GM20000 (cell line): ENCODE results near the gene FDX1.

Source experiments
- DNase-seq: peaks from one replicate; pipeline ENCODE4 v3.0.0; 2012; ENCODE audit warnings: low spot score
- CTCF ChIP-seq: IDR thresholded peaks from 2 replicates; pipeline ENCODE4 v1.5.1; 2012; ENCODE audit warnings: mild to moderate bottlenecking, control low read depth; ENCODE audit errors: extremely low read depth, missing control alignments

FDX1 gene

GRCh38 chr11:110446594-110446993 is 16.8 kb downstream of the FDX1 start:
- no peak for TF ChIP-seq CTCF
- DNase-seq: no peak

DNA sequence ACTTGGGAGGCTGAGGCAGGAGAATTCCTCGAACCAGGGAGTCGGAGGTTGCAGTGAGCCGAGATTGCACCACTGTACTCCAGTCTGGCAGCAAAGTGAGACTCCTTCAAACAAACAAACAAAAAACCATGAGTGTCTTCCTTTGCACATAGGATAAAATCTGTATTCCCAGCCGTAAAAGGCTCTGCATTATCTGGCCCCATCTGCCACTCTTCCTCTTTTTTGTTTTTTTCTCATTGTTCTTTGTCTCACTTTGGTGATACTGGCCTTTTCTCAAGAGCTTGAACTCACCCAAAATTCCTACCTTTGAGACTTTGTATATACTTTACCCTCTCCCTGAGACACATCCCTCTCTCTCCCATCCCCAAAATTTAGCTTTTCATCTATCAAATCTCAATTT is 17.6 kb downstream of the FDX1 start:
- no peak for DNase-seq
- TF ChIP-seq CTCF: no peak

DNA sequence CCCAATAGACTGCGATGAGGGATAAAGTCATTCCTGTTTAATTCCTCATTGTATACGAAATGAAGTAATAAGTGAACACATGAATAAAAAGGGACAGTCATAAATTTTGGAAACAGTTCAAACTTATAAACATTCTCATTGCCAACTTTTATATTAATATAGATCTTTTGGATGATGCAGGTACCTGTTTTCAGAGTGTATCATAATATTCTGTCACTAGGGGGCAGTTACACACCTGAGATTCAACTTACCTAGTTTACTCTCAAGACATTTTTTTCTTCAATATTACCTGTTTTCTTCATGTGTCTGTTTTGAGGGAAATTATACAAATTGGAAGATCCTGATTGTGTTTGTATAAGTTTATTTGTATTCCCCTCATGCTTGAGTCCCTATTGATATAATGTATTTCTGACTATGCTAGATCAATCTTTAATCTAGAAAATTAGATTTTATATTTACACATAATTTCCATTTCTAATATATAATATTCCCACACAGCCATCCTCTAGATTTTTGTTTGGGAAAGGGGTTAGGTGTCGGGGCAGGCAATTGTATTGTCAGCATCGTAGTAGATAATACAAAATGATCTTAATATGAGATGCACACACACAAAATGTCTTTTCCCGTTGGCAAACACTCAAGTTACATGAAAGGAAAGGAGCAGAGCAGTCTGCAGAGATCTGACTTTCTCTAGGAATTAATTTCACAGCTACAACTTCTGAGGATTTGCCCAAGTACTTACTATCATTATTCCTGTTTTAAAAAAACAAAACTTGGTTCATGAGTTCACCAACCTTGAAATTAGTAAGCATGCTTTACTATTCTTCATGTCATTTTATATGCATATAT is 18.4 kb downstream of the FDX1 start:
- TF ChIP-seq CTCF: peak; percentile 17
- DNase-seq: no peak

DNA sequence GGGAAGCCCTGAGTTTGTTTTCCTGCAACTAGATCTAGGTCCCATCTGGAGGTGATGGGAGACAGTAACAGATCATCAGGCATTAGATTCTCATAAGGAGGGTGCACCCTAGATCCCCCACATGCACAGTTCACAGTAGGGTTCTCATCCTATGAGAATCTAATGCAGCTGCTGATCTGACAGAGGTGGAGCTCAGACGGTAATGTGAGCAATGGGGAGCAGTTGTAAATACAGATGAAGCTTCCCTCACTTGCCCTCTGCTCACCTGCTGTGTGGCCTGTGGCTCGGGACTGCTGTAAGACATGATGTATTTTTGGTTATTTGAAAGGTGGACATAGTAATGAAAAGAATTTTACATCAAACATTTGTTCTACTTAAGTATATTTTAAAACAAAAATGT is 20.5 kb downstream of the FDX1 start:
- no peak for TF ChIP-seq CTCF
- DNase-seq: no peak

DNA sequence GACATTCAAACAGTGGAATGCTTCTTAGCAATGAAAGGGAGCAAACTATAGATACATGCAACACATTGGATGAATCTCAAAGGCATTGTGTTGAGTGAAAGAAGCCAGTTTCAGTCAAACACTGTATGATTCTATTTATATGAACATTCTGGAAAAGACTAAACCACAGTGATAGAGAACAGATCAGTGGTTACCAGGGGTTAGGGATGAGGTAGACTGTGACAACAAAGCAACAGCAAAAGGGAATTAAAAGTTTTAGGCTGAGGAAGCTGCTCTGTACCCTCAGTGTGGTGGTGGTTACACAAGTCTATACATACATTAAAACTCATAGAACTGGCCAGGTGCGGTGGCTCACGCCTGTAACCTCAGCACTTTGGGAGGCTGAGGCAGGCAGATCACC is 23.0 kb downstream of the FDX1 start:
- TF ChIP-seq CTCF: no peak
- DNase-seq: no peak

DNA sequence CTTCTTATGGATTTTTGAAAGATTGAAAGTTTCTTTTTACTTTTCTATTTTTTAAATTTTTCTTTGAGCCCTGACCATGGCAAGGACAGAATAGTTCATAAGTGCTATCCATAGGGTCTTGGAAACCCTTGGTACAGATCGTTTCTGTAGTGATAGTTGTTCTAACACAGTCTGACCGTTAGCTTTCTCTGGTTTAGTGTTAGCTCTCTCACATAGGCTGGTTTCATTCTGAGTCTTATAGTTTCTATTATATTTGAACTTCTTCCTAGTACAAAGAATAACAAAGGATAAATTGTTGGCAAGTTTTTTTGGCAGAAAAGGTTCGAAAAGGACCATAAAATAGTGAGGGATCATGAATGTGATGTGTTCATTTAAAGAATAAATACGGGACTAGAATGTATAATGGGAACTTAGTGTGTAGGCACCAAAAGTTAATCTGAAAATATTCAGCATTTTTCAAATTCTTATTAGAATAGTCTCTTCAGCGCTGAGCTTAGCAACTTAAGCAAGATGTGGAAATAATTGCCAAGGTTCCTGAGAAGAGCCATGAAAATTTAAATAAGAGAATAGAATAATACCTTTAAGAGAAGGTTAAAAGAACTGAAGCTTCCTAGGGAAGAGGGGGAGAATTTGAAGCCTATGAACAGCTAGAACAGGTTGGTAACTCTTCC is 24.1 kb downstream of the FDX1 start:
- DNase-seq: peak; percentile 41
- TF ChIP-seq CTCF: no peak

DNA sequence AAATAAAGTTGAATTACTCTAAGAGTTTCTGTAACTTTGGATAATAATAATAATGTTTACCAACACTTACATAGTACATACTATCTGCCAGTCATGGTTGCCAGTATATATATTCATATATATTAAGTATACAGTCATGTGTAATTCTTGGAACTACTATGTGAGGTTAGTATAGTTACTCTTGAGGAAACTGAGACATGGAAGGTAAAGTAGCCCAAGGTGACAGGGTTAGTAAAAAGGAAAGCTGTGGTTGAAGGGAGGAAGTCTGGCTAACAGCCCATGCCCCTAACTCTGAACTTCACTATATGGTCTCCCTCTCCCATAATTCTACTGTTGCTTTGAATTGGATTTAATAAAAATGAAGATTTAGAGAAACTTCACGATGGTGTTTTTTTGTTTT is 24.9 kb downstream of the FDX1 start:
- no peak for DNase-seq
- TF ChIP-seq CTCF: no peak
